Activated T-cell treated with anti-CD3 and anti-CD28 coated beads, Interleukin-2, amount 50 U/mL, for 1 hour (primary cell): ENCODE results near the gene ADCY1.

ENCODE experiments used
- DNase-seq: peaks from one replicate; pipeline ENCODE4 v3.0.0-alpha.2; 2020

Gene ADCY1

GRCh38 chr7:45698303-45699014 is 124.3 kb downstream of the ADCY1 start:
- DNase-seq: no peak

DNA sequence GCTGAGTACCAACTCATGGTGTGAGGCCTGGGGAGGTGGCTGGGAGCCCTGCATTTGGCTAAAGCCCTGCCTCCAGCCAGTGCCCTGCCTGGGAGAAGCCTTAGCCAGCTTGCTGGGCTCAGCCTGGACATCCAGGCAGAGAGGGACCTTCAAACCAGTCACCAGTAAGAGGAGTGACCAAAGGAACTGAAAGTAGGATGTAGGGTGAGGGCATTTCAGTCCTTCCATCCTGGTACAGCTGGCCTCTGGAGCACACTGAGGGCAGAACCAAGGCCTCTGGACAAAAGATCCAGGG is 124.8 kb downstream of the ADCY1 start:
- no peak for DNase-seq

- DNase-seq: no peak
Observed at GRCh38 chr7:45699726-45700390, 125.7 kb downstream of the ADCY1 start.

DNA sequence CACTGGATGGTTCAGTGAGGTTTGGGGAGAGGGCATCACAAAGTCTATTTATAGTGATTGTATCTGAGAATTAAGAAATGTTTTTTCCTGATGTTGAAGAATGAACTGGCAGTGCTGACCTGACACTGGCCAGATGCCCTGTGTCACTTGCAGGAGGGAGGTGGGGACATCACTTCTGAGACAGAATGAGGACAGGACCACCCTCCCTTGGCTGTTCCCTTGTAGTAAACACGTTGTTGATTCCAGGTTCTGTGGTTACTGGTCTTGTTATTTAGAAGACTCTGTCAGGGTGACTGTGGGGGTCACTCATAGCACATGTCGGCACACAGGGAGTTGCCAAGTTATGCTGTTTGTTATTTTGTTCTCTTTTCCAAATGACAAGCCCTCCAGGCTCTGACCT is 126.4 kb downstream of the ADCY1 start:
- DNase-seq: no peak

DNA sequence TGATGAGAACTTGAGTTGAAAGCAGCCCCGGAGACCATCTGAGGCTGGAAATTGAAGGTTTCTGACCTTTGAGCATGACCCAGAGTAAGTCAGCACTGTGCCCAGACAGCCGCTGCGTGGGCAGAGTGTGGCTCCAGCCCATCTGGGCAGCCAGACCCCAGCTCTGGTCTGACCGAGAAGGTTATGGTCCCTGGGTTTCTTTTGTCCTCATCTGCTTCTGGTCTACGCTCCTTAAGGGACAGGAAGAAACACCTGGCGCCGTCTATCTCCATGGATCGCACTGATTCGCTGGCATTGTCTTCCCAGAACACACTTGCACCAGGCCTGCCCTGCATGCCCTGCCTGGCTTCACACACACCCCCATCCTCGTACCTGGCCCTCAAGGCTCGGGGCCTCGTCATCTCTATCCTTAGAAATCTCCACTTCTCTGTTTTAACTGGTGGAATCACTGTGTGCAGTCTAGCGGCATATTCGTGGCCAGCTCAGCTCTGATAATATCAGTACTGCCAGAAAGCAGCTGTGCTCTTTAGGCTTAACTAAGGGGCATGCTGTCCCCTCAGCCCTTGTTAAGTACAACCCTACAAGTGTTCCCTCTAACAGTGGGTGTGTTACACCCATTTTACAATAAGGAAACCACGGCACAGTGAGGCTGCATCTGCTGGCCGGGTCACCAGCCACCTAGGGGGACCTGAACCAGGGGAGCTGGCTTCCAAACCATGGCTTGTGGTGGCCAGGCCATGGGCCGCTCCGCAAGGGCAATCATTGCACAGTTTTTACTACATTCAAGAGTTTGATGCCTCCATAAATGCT is 127.7 kb downstream of the ADCY1 start:
- DNase-seq: no peak

- no peak for DNase-seq
Observed at GRCh38 chr7:45702751-45703150, 128.6 kb downstream of the ADCY1 start.

DNA sequence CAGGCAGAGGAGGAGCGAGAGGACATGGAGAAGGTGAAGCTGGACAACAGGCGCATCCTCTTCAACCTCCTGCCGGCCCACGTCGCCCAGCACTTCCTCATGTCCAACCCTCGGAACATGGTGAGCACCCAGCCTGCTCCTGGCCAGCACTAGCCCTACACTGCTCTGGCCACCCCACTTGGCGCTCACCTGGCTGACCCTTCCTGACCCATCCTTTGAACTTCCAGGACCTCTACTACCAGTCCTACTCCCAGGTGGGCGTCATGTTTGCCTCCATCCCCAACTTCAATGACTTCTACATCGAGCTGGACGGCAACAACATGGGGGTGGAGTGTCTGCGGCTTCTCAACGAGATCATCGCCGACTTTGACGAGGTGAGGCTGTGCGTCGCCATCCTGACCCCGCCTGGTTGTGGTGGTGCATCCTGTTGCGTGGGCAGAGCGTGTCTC is 129.2 kb downstream of the ADCY1 start:
- DNase-seq: no peak

DNA sequence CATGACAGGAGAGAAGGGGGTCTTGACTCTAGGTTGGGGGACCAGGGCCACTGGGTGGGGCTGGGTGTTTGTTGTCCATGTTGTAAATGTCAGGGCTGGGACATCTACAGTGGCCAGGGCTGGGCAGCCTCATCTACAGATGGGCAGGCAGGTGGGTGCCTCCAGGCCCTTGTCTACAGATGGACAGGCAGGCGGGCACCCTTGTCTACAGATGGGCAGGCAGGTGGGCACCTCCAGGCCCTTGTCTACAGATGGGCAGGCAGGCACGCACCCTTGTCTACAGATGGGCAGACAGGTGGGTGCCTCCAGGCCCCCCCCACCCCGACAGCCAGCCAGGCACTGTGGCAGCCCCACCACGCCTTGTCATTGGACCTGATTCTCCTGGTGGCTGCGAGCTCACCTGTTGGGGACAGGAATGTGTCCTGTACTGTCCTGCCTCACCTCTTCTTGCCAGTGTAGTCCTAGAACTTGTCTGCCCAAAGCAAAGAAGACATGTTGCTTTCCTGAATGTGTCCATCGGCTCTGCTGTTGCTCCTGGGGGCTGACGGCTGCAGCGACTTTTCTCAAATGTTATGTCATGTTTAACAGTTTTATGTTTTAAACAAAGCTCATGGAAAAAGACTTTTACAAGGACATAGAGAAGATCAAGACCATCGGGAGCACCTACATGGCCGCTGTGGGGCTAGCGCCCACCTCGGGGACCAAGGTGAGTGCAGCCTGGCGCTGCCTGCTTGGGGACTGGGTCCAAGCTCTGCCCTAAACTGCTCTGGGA is 129.9 kb downstream of the ADCY1 start:
- DNase-seq: no peak

GRCh38 chr7:45704683-45705016 is 130.5 kb downstream of the ADCY1 start:
- DNase-seq: no peak

DNA sequence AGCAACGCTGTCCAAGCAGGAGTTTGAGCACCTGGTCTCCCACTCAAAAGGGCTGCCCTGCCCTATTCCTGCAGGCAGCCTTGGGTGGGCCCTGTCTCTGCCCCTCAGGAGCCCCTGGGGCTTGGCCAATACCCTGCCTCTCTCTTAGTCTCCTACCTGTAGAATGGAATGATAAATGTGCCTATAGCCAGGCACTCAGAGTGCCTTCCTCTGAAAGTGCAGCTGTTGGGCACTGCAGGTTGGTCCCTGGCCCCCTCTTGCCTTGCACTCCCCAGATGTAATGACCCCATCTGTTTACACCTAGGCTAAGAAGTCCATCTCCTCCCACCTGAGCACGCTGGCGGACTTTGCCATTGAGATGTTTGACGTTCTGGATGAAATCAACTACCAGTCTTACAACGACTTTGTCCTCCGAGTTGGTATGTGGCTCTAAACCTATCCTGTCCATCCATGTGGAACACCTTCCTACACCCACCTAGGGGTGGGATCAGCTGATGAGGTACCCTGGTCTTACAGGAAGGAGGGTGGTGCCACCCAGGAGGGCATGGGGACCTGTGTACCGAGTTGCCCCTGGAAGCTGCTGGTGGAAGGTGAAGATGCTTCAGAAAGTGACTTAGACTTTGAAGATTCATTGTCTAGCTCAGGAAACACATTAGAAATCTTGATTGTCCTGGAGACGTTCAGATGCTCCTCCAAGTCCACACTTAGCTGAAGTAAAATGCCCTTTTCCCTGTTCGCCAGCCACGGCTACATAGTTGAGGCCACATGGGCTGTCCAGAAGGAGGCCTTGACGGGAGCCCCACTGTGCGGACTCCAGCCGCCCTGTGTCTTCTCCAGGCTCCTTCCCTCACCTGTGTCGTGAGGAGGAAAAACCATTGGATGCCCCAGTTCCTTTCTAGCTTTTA is 134.1 kb downstream of the ADCY1 start:
- no peak for DNase-seq

- DNase-seq: no peak
Observed at GRCh38 chr7:45709168-45710042, 135.2 kb downstream of the ADCY1 start.

GRCh38 chr7:45710271-45711160 is 136.3 kb downstream of the ADCY1 start:
- no peak for DNase-seq

DNA sequence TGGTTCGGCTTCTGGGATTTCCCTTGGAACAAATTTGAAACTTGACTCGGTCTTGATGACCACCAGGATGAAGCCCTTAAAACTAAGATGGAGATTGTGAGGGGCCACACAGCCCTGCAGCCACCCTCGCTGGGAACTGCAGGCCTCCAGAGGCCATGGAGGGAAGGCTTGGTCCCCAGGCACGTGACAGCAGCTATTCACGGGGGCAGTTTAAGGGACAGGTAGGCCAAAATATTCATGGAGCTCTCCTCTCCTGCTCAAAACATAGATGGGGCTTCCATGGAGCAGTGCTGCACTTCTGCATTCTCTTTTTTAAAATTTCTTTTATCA is 137.0 kb downstream of the ADCY1 start:
- no peak for DNase-seq

DNA sequence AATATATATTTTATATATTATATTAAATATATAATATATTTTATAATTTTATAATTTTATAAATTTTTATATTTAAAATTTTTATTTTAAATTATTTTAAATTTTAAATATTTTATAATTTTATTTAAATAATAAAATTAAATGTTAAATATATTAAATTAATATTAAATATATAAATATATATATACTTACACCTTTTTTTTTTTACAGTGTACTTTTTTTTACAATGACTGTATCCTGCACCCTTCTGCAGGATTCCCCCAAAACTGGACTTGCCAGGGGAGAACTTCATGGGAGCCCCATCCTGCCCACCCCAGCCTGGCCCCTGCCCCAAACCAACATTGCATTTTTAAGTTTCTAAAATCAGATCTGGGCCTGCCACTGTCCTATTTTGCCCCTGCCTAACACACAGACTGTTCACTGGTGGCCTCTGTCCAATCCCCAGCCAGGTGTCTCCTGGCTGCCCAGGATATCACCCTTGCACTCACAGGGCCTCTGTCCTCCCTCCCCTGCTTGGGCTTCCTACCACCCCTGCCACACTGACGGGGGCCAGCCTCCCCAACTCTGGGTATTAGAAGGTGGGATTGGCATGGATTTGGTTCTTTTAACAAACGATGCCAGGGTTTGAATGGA is 138.0 kb downstream of the ADCY1 start:
- DNase-seq: no peak

GRCh38 chr7:45712872-45713668 is 138.9 kb downstream of the ADCY1 start:
- DNase-seq: no peak

- DNase-seq: no peak
Observed at GRCh38 chr7:45713669-45714520, 139.7 kb downstream of the ADCY1 start.

- no peak for DNase-seq
Observed at GRCh38 chr7:45714521-45714820, 140.3 kb downstream of the ADCY1 start.
